C4-2B (cell line): ENCODE results near the gene U2AF2.

Experiments
- CTCF ChIP-seq: fragments of 450-650 bp; conservative IDR thresholded peaks from 2 replicates; pipeline ENCODE4 v1.5.1; 2017; ENCODE audit warnings: mild to moderate bottlenecking
- ZFX ChIP-seq: fragments of 450-650 bp; IDR thresholded peaks from 2 replicates; pipeline ENCODE4 v1.6.1; 2017

GRCh38 chr19:55605637-55606470, 49.0 kb upstream of the U2AF2 start, which contains the start of gene ZNF865:
- TF ChIP-seq CTCF = peak; percentile 88
- TF ChIP-seq ZFX = peak; percentile 33; the same call in 1 of the 2 replicates
